GM23338 (cell line): Measurements from ENCODE around the gene GTSF1L.

Source experiments
- CREB1 ChIP-seq: fragments of 250-450 bp; sonication (Bioruptor Pico); IDR thresholded peaks from 2 replicates; pipeline ENCODE4 v1.5.0; 2020; ENCODE audit warnings: low read depth, mild to moderate bottlenecking, moderate library complexity
- EZH2 ChIP-seq: fragments of 200-600 bp; sonication (generic); IDR thresholded peaks from one replicate; pipeline ENCODE4 v1.8.0; 2017; ENCODE audit warnings: antibody characterized with exemption, mild to moderate bottlenecking, low read depth; ENCODE audit not compliant: unreplicated experiment
- EZH2phosphoT487 ChIP-seq: fragments of 200-600 bp; sonication (generic); IDR thresholded peaks from one replicate; pipeline ENCODE4 v1.8.1; 2018; ENCODE audit warnings: antibody characterized with exemption; ENCODE audit not compliant: unreplicated experiment
- JUNB ChIP-seq: IDR thresholded peaks from one replicate; pipeline ENCODE4 v1.6.1; 2016; ENCODE audit warnings: antibody characterized with exemption; ENCODE audit not compliant: unreplicated experiment
- NANOG ChIP-seq: IDR thresholded peaks from 2 replicates; pipeline ENCODE4 v1.6.1; 2016; ENCODE audit warnings: antibody characterized with exemption, borderline replicate concordance
- POLR2AphosphoS5 ChIP-seq: IDR thresholded peaks from 2 replicates; pipeline ENCODE4 v1.6.1; 2016; ENCODE audit warnings: antibody characterized with exemption, low read depth
- STAT1 ChIP-seq: IDR thresholded peaks from one replicate; pipeline ENCODE4 v1.6.1; 2016; ENCODE audit warnings: antibody characterized with exemption; ENCODE audit not compliant: unreplicated experiment
- TF ChIP-seq, protein P1 (sequence below), 2 experiments: fragments of 200-600 bp in 1 of 2; sonication (generic) in 1 of 2; conservative IDR thresholded peaks; 2 replicates each; pipeline versions ENCODE4 v1.5.1 to v1.6.1; 2016 to 2017; ENCODE audit warnings: antibody characterized with exemption in 2 of 2, low read depth in 2 of 2, mild to moderate bottlenecking in 2 of 2, moderate library complexity in 1 of 2
- TF ChIP-seq, protein P2 (sequence below): IDR thresholded peaks from one replicate; pipeline ENCODE4 v1.6.1; 2018; ENCODE audit warnings: antibody characterized with exemption; ENCODE audit not compliant: unreplicated experiment
- TF ChIP-seq, protein P3 (sequence below): IDR thresholded peaks from 2 replicates; pipeline ENCODE4 v1.6.1; 2016; ENCODE audit warnings: antibody characterized with exemption

DNA sequence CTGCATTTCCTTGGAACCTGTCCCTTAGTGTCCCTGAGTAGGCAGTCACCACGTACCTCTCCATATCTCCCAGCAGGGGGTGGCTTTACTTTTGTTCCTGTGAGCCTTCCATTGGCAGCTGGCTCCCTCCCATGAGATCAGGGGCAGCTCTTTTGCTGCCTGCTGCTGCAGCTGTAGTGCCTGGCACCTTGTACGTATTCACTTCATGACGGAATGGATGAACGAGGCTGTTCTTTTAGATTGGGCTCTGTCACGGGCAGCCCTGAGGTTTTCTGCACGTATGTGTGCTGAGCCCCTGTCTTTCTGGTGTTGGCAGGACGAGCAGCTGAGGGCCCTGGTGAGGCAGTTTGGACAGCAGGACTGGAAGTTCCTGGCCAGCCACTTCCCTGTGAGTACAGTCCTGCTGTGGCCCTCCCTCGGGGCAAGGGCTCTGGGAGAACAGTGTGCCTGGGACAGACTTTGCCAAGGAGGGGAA is 45.3 kb downstream of the GTSF1L start:
- TF ChIP-seq, protein P1, sequence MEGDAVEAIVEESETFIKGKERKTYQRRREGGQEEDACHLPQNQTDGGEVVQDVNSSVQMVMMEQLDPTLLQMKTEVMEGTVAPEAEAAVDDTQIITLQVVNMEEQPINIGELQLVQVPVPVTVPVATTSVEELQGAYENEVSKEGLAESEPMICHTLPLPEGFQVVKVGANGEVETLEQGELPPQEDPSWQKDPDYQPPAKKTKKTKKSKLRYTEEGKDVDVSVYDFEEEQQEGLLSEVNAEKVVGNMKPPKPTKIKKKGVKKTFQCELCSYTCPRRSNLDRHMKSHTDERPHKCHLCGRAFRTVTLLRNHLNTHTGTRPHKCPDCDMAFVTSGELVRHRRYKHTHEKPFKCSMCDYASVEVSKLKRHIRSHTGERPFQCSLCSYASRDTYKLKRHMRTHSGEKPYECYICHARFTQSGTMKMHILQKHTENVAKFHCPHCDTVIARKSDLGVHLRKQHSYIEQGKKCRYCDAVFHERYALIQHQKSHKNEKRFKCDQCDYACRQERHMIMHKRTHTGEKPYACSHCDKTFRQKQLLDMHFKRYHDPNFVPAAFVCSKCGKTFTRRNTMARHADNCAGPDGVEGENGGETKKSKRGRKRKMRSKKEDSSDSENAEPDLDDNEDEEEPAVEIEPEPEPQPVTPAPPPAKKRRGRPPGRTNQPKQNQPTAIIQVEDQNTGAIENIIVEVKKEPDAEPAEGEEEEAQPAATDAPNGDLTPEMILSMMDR (conservative IDR thresholded peaks at IDR 0.05; ENCODE audit: low read depth in 2 of 2) = no peak
- TF ChIP-seq, protein P2, sequence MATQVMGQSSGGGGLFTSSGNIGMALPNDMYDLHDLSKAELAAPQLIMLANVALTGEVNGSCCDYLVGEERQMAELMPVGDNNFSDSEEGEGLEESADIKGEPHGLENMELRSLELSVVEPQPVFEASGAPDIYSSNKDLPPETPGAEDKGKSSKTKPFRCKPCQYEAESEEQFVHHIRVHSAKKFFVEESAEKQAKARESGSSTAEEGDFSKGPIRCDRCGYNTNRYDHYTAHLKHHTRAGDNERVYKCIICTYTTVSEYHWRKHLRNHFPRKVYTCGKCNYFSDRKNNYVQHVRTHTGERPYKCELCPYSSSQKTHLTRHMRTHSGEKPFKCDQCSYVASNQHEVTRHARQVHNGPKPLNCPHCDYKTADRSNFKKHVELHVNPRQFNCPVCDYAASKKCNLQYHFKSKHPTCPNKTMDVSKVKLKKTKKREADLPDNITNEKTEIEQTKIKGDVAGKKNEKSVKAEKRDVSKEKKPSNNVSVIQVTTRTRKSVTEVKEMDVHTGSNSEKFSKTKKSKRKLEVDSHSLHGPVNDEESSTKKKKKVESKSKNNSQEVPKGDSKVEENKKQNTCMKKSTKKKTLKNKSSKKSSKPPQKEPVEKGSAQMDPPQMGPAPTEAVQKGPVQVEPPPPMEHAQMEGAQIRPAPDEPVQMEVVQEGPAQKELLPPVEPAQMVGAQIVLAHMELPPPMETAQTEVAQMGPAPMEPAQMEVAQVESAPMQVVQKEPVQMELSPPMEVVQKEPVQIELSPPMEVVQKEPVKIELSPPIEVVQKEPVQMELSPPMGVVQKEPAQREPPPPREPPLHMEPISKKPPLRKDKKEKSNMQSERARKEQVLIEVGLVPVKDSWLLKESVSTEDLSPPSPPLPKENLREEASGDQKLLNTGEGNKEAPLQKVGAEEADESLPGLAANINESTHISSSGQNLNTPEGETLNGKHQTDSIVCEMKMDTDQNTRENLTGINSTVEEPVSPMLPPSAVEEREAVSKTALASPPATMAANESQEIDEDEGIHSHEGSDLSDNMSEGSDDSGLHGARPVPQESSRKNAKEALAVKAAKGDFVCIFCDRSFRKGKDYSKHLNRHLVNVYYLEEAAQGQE = no peak
- TF ChIP-seq POLR2AphosphoS5 (no peak), EZH2 (no peak), CREB1 (CRISPR knock-in tag) (no peak), EZH2phosphoT487 (no peak), JUNB (no peak), NANOG (no peak), STAT1 (no peak)
- TF ChIP-seq, protein P3, sequence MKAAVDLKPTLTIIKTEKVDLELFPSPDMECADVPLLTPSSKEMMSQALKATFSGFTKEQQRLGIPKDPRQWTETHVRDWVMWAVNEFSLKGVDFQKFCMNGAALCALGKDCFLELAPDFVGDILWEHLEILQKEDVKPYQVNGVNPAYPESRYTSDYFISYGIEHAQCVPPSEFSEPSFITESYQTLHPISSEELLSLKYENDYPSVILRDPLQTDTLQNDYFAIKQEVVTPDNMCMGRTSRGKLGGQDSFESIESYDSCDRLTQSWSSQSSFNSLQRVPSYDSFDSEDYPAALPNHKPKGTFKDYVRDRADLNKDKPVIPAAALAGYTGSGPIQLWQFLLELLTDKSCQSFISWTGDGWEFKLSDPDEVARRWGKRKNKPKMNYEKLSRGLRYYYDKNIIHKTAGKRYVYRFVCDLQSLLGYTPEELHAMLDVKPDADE = no peak
